DND-41 (cell line): ENCODE results near the gene TRAIP.

Experiments
- ATAC-seq: fragments of 200-7000 bp; cut with Tn5 transposase; 3 replicates; pipeline ENCODE4 v1.9.1; 2021; ENCODE audit warnings: low read depth; ENCODE audit not compliant: insufficient read depth
- DNase-seq: peaks from one replicate; pipeline ENCODE4 v3.0.0-alpha.2; 2020
- H2AFZ ChIP-seq: 2 replicates; pipeline ENCODE4 v1.6.0; 2012; ENCODE audit warnings: low read depth, low read length
- H3K27ac ChIP-seq: 2 replicates; pipeline ENCODE4 v1.5.1; 2012; ENCODE audit warnings: low read length, inconsistent platforms
- H3K27me3 ChIP-seq: fragments of 200-600 bp; sonication (generic); 2 replicates; pipeline ENCODE4 v1.6.0; 2012; ENCODE audit warnings: low read length, mild to moderate bottlenecking, inconsistent platforms; ENCODE audit not compliant: insufficient read depth, poor library complexity
- H3K36me3 ChIP-seq: 2 replicates; pipeline ENCODE4 v1.5.1; 2012; ENCODE audit warnings: low read length, inconsistent platforms; ENCODE audit not compliant: insufficient read depth
- H3K4me1 ChIP-seq: 2 replicates; pipeline ENCODE4 v1.5.1; 2012; ENCODE audit warnings: mild to moderate bottlenecking, low read length; ENCODE audit not compliant: insufficient read depth
- H3K4me2 ChIP-seq: 2 replicates; pipeline ENCODE4 v1.6.0; 2012; ENCODE audit warnings: mild to moderate bottlenecking, moderate library complexity, low read length, inconsistent platforms; ENCODE audit not compliant: insufficient read depth
- H3K4me3 ChIP-seq, 2 experiments: fragments of 200-600 bp in 1 of 2; shearing (Covaris generic) in 1 of 2; 2 replicates each; pipeline ENCODE4 v1.5.1; 2012 to 2016; ENCODE audit warnings: inconsistent platforms in 2 of 2, low read length in 2 of 2, mild to moderate bottlenecking in 2 of 2, low read depth in 1 of 2, moderate library complexity in 1 of 2
- H3K79me2 ChIP-seq: 2 replicates; pipeline ENCODE4 v1.6.0; 2012; ENCODE audit warnings: low read length, inconsistent platforms; ENCODE audit not compliant: insufficient read depth
- H3K9ac ChIP-seq: 2 replicates; pipeline ENCODE4 v1.6.0; 2012; ENCODE audit warnings: low read depth, mild to moderate bottlenecking, inconsistent platforms, low read length, moderate library complexity
- H3K9me3 ChIP-seq: 2 replicates; pipeline ENCODE4 v1.5.1; 2012; ENCODE audit warnings: low read length, moderate library complexity, mild to moderate bottlenecking, inconsistent platforms; ENCODE audit not compliant: insufficient read depth, severe bottlenecking
- H4K20me1 ChIP-seq: 2 replicates; pipeline ENCODE4 v1.6.0; 2012; ENCODE audit warnings: low read length; ENCODE audit not compliant: insufficient read depth
- CTCF ChIP-seq: IDR thresholded peaks from 2 replicates; pipeline ENCODE4 v1.5.1; 2012; ENCODE audit warnings: borderline replicate concordance, low read length, moderate library complexity, mild to moderate bottlenecking; ENCODE audit not compliant: poor library complexity, severe bottlenecking; ENCODE audit errors: extremely low read depth
- EZH2 ChIP-seq: IDR thresholded peaks from 3 replicates; pipeline ENCODE4 v1.6.1; 2012; ENCODE audit warnings: borderline replicate concordance, low read depth, mild to moderate bottlenecking, moderate library complexity, low read length, inconsistent platforms; ENCODE audit not compliant: severe bottlenecking

The TRAIP gene

GRCh38 chr3:49899815-49900214, 43.5 kb upstream of the TRAIP start:
- no peak overlapping the region for H2AFZ ChIP-seq
- H3K4me2 ChIP-seq: no peak overlapping the region
- H3K9me3 ChIP-seq: no peaks in the 10 kb centered on the region
- no peak overlapping the region for H3K27ac ChIP-seq
- no peaks in the 10 kb centered on the region for H3K27me3 ChIP-seq
- no peak overlapping the region for H3K9ac ChIP-seq
- H3K36me3 ChIP-seq: no peaks in the 10 kb centered on the region
- H4K20me1 ChIP-seq: no peaks in the 10 kb centered on the region
- H3K79me2 ChIP-seq: no peaks in the 10 kb centered on the region
- peak; percentile 53 for TF ChIP-seq CTCF
- no peak for TF ChIP-seq EZH2
- ATAC-seq: no peak
- H3K4me1 ChIP-seq: peaks cover 12% of the 10 kb centered on the region
- H3K4me3 ChIP-seq: no peak overlapping the region
- peak; percentile 28 for DNase-seq

GRCh38 chr3:49898991-49899390, 42.6 kb upstream of the TRAIP start:
- no peak for ATAC-seq

DNA sequence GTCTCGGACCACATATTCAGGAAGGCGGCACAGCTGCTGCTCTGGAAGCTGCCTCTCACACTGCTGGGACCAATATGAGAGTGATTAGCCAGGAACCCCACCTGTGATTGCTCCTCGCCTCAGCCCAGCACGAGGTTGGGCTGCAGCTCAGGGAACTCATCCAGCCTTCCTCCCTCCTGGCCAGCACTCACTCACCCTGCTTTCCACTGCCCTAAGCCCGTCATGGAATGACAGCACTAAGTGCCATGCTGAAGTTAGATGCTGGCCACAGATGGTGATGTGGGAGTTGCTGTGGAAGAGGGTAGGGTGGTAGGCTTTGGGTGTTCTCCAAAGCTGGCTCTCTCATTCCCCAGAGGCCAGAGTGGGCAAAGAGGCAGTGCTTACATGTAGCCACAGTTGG, 40.0 kb upstream of the TRAIP start:
- Histone ChIP-seq H3K79me2 (no peaks in the 10 kb centered on the region), H3K27me3 (no peaks in the 10 kb centered on the region), H3K36me3 (no peaks in the 10 kb centered on the region), H3K9ac (no peak overlapping the region), H3K4me3 (no peak overlapping the region), H3K9me3 (no peaks in the 10 kb centered on the region), H3K4me1 (peaks cover 5% of the 10 kb centered on the region), H3K4me2 (no peak overlapping the region), H2AFZ (no peak overlapping the region), H3K27ac (no peak overlapping the region), H4K20me1 (no peaks in the 10 kb centered on the region)
- DNase-seq (no peak), ATAC-seq (no peak)
- TF ChIP-seq CTCF: no peak
- TF ChIP-seq EZH2: no peak

More at GRCh38 chr3:49898991-49899390, 42.6 kb upstream of the TRAIP start:
- Histone ChIP-seq H3K79me2 (no peaks in the 10 kb centered on the region), H3K4me3 (no peak overlapping the region), H3K9ac (no peak overlapping the region), H3K27ac (no peak overlapping the region), H3K36me3 (no peaks in the 10 kb centered on the region), H2AFZ (no peak overlapping the region), H3K9me3 (no peaks in the 10 kb centered on the region), H3K27me3 (no peaks in the 10 kb centered on the region), H4K20me1 (no peaks in the 10 kb centered on the region), H3K4me2 (no peak overlapping the region), H3K4me1 (peaks cover 12% of the 10 kb centered on the region)
- no peak for TF ChIP-seq EZH2
- no peak for TF ChIP-seq CTCF
- no peak for DNase-seq

DNA sequence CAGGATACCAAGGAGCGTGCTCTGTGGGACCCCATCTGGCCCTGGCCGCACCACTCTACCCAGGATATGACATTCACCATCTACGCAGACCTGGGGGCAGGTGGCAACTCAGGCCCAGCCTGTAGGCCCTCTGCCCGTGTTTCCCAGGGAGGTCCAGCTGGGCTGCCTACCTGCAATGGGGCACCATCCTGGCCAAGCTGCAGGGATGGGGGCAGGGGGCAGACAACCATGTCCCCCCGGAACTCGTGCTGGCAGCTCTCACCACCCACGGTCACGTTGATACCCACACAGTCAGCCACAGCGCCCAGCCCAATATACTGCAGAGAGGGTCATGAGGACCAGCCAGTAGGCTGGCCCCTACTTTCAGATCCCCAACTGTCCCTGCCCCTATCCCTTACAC, 39.4 kb upstream of the TRAIP start:
- Histone ChIP-seq H3K36me3 (no peaks in the 10 kb centered on the region), H3K79me2 (no peaks in the 10 kb centered on the region), H2AFZ (no peak overlapping the region), H3K4me1 (no peaks in the 10 kb centered on the region; the same call in 1 of the 2 replicates), H3K9ac (no peak overlapping the region), H3K27me3 (no peaks in the 10 kb centered on the region), H3K27ac (no peak overlapping the region), H4K20me1 (no peaks in the 10 kb centered on the region), H3K4me3 (no peak overlapping the region), H3K9me3 (no peaks in the 10 kb centered on the region), H3K4me2 (no peak overlapping the region)
- DNase-seq (no peak), ATAC-seq (no peak)
- no peak for TF ChIP-seq EZH2
- no peak for TF ChIP-seq CTCF
